ENCODE measurements around the gene SERPINI2.

Gene SERPINI2

DNA sequence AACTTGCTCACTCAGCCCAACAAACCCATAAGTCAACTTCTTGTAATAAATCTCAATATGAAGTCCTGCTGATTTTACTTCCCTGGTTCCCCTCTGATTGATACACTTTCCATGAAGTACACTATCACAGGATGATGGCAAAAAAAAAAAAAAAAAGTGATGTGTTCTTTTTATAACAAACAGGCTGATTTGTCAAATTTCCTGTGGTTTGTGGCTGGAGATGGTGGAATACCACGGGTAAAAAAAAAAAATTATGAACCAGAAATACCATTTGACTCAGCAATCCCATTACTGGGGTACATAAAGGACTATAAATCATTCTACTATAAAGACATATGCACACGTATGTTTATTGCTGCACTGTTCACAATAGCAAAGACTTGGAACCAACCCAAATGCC is 10.7 kb upstream of the SERPINI2 start (continued):
- TF ChIP-seq ZNF70 (CRISPR knock-in tag; IDR thresholded peaks at IDR 0.05), result no peak
- TF ChIP-seq ZFP3 (CRISPR knock-in tag; IDR thresholded peaks at IDR 0.05), result no peak
- TF ChIP-seq ZNF565 (CRISPR knock-in tag; conservative IDR thresholded peaks at IDR 0.05; ENCODE audit: low read depth), result no peak
- no peak for TF ChIP-seq OSR1 (CRISPR knock-in tag; IDR thresholded peaks at IDR 0.05)
- no peak for TF ChIP-seq TCF4 (CRISPR knock-in tag; IDR thresholded peaks at IDR 0.05; ENCODE audit: borderline replicate concordance)
- TF ChIP-seq, protein P1, sequence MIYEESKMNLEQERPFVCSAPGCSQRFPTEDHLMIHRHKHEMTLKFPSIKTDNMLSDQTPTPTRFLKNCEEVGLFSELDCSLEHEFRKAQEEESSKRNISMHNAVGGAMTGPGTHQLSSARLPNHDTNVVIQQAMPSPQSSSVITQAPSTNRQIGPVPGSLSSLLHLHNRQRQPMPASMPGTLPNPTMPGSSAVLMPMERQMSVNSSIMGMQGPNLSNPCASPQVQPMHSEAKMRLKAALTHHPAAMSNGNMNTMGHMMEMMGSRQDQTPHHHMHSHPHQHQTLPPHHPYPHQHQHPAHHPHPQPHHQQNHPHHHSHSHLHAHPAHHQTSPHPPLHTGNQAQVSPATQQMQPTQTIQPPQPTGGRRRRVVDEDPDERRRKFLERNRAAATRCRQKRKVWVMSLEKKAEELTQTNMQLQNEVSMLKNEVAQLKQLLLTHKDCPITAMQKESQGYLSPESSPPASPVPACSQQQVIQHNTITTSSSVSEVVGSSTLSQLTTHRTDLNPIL (CRISPR knock-in tag; IDR thresholded peaks at IDR 0.05; ENCODE audit: low read depth), result no peak
- no peak for TF ChIP-seq ZNF8 (CRISPR knock-in tag; IDR thresholded peaks at IDR 0.05)

DNA sequence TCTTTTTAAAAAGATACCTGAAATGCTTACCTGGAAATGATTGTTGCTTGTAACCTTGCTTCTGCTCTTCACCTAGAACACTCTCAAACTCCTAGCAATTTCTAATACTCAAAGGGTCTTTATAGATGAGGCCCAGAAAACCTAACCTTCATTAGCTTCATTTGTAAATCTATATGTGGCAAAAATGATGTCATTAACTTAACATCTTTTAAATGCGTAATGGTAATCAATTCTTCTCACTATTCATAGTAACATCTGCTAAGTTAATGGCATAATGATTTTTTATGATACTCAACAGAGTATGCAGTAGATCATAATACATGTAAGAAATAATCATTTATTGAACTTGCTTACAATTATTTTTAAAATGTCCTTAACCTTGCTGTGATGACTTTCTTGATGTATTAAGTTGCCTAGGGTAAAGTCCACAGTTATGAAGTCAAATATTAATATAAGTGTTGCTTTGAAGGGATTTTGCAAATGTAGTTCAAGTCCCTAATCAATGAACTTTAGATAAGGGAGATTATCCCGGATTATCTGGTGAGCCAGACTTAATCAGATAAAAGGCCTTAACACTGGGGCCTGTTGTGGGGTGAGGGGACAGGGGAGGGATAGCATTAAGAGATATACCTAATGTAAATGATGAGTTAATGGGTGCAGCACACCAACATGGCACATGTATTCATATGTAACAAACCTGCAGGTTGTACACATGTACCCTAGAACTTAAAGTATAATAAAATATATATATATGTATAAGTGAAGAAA is 10.1 kb upstream of the SERPINI2 start:
- no peak for TF ChIP-seq ZNF565 (CRISPR knock-in tag; conservative IDR thresholded peaks at IDR 0.05; ENCODE audit: low read depth)
- TF ChIP-seq PPARA (CRISPR knock-in tag; IDR thresholded peaks at IDR 0.05; ENCODE audit: borderline replicate concordance), result no peak
- no peak for TF ChIP-seq SNAI2 (CRISPR knock-in tag; IDR thresholded peaks at IDR 0.05)
- no peak for ATAC-seq

DNA sequence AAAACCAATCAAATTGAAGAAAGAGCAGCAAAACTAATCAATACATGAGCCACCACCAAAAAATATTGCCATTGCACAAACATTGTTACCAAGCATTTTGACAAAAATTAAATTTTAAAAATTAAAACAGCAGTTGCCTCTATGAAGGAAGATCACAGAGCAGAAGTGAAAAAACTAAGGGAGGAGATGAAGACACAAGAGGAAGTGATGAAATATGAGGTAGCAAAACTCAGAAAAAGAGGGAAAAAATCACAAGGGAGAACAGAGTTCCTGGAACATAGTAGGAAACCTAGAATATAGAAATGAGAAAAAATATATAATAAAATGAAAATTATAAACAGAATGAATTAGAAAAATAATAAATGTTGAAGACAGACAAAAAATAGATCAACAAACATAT is 7.3 kb upstream of the SERPINI2 start:
- no peak for ATAC-seq
- TF ChIP-seq ZNF70 (CRISPR knock-in tag; IDR thresholded peaks at IDR 0.05), result no peak
- no peak for TF ChIP-seq ZFP30 (CRISPR knock-in tag; IDR thresholded peaks at IDR 0.05)
- TF ChIP-seq, protein P1 (CRISPR knock-in tag; IDR thresholded peaks at IDR 0.05; ENCODE audit: low read depth), result no peak
- TF ChIP-seq TOX (CRISPR knock-in tag; IDR thresholded peaks at IDR 0.05; ENCODE audit: borderline replicate concordance), result no peak
- TF ChIP-seq, protein P2, sequence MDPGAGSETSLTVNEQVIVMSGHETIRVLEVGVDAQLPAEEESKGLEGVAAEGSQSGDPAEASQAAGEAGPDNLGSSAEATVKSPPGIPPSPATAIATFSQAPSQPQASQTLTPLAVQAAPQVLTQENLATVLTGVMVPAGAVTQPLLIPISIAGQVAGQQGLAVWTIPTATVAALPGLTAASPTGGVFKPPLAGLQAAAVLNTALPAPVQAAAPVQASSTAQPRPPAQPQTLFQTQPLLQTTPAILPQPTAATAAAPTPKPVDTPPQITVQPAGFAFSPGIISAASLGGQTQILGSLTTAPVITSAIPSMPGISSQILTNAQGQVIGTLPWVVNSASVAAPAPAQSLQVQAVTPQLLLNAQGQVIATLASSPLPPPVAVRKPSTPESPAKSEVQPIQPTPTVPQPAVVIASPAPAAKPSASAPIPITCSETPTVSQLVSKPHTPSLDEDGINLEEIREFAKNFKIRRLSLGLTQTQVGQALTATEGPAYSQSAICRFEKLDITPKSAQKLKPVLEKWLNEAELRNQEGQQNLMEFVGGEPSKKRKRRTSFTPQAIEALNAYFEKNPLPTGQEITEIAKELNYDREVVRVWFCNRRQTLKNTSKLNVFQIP (CRISPR knock-in tag; IDR thresholded peaks at IDR 0.05; ENCODE audit: borderline replicate concordance, low read depth), result no peak
- TF ChIP-seq ZC3H10 (CRISPR knock-in tag; IDR thresholded peaks at IDR 0.05), result no peak
- TF ChIP-seq SNAI2 (CRISPR knock-in tag; IDR thresholded peaks at IDR 0.05), result no peak
- no peak for TF ChIP-seq ZFP3 (CRISPR knock-in tag; IDR thresholded peaks at IDR 0.05)
- no peak for TF ChIP-seq CSDC2 (CRISPR knock-in tag; IDR thresholded peaks at IDR 0.05)
- no peak for TF ChIP-seq PPARA (CRISPR knock-in tag; IDR thresholded peaks at IDR 0.05; ENCODE audit: borderline replicate concordance)
- TF ChIP-seq RARB (CRISPR knock-in tag; IDR thresholded peaks at IDR 0.05), result no peak
- no peak for TF ChIP-seq BACH2 (CRISPR knock-in tag; IDR thresholded peaks at IDR 0.05; ENCODE audit: borderline replicate concordance)
- TF ChIP-seq OSR1 (CRISPR knock-in tag; IDR thresholded peaks at IDR 0.05), result no peak
- no peak for TF ChIP-seq ZNF8 (CRISPR knock-in tag; IDR thresholded peaks at IDR 0.05)
- no peak for TF ChIP-seq ARNTL (CRISPR knock-in tag; IDR thresholded peaks at IDR 0.05; ENCODE audit: borderline replicate concordance, low read depth)
- TF ChIP-seq ISL1 (CRISPR knock-in tag; IDR thresholded peaks at IDR 0.05), result no peak
- TF ChIP-seq GLIS3 (CRISPR knock-in tag; IDR thresholded peaks at IDR 0.05), result no peak
- no peak for TF ChIP-seq ESRRG (CRISPR knock-in tag; IDR thresholded peaks at IDR 0.05)
- TF ChIP-seq, protein P3, sequence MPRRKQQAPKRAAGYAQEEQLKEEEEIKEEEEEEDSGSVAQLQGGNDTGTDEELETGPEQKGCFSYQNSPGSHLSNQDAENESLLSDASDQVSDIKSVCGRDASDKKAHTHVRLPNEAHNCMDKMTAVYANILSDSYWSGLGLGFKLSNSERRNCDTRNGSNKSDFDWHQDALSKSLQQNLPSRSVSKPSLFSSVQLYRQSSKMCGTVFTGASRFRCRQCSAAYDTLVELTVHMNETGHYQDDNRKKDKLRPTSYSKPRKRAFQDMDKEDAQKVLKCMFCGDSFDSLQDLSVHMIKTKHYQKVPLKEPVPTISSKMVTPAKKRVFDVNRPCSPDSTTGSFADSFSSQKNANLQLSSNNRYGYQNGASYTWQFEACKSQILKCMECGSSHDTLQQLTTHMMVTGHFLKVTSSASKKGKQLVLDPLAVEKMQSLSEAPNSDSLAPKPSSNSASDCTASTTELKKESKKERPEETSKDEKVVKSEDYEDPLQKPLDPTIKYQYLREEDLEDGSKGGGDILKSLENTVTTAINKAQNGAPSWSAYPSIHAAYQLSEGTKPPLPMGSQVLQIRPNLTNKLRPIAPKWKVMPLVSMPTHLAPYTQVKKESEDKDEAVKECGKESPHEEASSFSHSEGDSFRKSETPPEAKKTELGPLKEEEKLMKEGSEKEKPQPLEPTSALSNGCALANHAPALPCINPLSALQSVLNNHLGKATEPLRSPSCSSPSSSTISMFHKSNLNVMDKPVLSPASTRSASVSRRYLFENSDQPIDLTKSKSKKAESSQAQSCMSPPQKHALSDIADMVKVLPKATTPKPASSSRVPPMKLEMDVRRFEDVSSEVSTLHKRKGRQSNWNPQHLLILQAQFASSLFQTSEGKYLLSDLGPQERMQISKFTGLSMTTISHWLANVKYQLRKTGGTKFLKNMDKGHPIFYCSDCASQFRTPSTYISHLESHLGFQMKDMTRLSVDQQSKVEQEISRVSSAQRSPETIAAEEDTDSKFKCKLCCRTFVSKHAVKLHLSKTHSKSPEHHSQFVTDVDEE (CRISPR knock-in tag; IDR thresholded peaks at IDR 0.05), result no peak
- no peak for TF ChIP-seq ZNF565 (CRISPR knock-in tag; conservative IDR thresholded peaks at IDR 0.05; ENCODE audit: low read depth)

DNA sequence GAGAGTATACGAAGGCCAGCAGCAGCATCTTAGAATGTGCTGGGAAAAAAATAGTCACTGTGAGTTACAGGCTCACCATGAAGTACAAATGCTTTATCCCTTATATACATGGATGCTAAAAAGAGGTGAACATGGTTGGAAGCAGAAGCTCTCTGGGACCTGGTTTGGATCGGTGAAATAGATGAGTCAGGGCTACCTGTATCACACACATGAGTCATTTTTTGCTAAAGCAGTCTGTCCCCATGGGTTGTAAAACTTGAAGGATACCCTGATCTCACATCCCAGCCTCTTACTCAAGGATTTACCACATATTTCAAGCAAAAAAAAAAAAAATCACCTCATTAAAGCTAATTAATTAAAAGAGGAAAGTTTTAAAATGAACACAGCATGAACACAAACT is 6.9 kb upstream of the SERPINI2 start:
- no peak for ATAC-seq
- TF ChIP-seq, protein P3 (CRISPR knock-in tag; IDR thresholded peaks at IDR 0.05), result no peak
- TF ChIP-seq CSDC2 (CRISPR knock-in tag; IDR thresholded peaks at IDR 0.05) (no peak), BACH2 (CRISPR knock-in tag; IDR thresholded peaks at IDR 0.05; ENCODE audit: borderline replicate concordance) (no peak), ISL1 (CRISPR knock-in tag; IDR thresholded peaks at IDR 0.05) (no peak), RARB (CRISPR knock-in tag; IDR thresholded peaks at IDR 0.05) (no peak), ZNF70 (CRISPR knock-in tag; IDR thresholded peaks at IDR 0.05) (no peak), TCF4 (CRISPR knock-in tag; IDR thresholded peaks at IDR 0.05; ENCODE audit: borderline replicate concordance) (no peak), SNAI2 (CRISPR knock-in tag; IDR thresholded peaks at IDR 0.05) (no peak), PPARA (CRISPR knock-in tag; IDR thresholded peaks at IDR 0.05; ENCODE audit: borderline replicate concordance) (no peak)
- TF ChIP-seq, protein P4, sequence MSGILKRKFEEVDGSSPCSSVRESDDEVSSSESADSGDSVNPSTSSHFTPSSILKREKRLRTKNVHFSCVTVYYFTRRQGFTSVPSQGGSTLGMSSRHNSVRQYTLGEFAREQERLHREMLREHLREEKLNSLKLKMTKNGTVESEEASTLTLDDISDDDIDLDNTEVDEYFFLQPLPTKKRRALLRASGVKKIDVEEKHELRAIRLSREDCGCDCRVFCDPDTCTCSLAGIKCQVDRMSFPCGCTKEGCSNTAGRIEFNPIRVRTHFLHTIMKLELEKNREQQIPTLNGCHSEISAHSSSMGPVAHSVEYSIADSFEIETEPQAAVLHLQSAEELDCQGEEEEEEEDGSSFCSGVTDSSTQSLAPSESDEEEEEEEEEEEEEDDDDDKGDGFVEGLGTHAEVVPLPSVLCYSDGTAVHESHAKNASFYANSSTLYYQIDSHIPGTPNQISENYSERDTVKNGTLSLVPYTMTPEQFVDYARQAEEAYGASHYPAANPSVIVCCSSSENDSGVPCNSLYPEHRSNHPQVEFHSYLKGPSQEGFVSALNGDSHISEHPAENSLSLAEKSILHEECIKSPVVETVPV (CRISPR knock-in tag; IDR thresholded peaks at IDR 0.05), result no peak

All from SK-N-SH treated with all-trans-retinoic acid at 6 μM for 48 hours (cell line).